ENCODE measurements around the gene SLC25A24.
"Not testable (repeated sequence)": the region's sequence is repeated elsewhere in the genome, so short reads cannot be mapped to it uniquely, and the experiment has no call there.

The SLC25A24 gene

GRCh38 chr1:108199781-108200686 is at the start of gene SLC25A24:
Gene SLC25A24, minus strand, starts transcription at chr1:108200343. Its CDS starts 205 bp downstream, at chr1:108200138.
- H3K4me3 ChIP-seq (replicated peaks; ENCODE audit: low read depth, low read length), result peak within 1 kb of the TSS; percentile 86
- TF ChIP-seq CTCF (IDR thresholded peaks at IDR 0.05; ENCODE audit: low read length, missing control alignments), result no peak
- peak; percentile 77 for DNase-seq (ENCODE audit: low read depth)

GRCh38 chr1:108243976-108244375 is 43.8 kb upstream of the SLC25A24 start, which contains the start of gene NBPF4:
Gene NBPF4, minus strand, starts transcription at chr1:108244076. Its CDS starts 315 bp downstream, at chr1:108243761.
- not testable (repeated sequence) for DNase-seq (ENCODE audit: low read depth); H3K4me3 ChIP-seq (replicated peaks; ENCODE audit: low read depth, low read length)

GRCh38 chr1:108239426-108239825 is 39.3 kb upstream of the SLC25A24 start:
- DNase-seq (ENCODE audit: low read depth); H3K4me3 ChIP-seq (replicated peaks; ENCODE audit: low read depth, low read length): not testable (repeated sequence)

GRCh38 chr1:108235308-108235707 is 35.2 kb upstream of the SLC25A24 start:
- DNase-seq (ENCODE audit: low read depth), result not testable (repeated sequence)

GRCh38 chr1:108232183-108232582 is 32.0 kb upstream of the SLC25A24 start:
- DNase-seq (ENCODE audit: low read depth); H3K4me3 ChIP-seq (replicated peaks; ENCODE audit: low read depth, low read length): not testable (repeated sequence)

More at GRCh38 chr1:108235308-108235707, 35.2 kb upstream of the SLC25A24 start:
- not testable (repeated sequence) for H3K4me3 ChIP-seq (replicated peaks; ENCODE audit: low read depth, low read length)

- not testable (repeated sequence) for DNase-seq (ENCODE audit: low read depth); H3K4me3 ChIP-seq (replicated peaks; ENCODE audit: low read depth, low read length)
Measured at GRCh38 chr1:108229976-108230375, 29.8 kb upstream of the SLC25A24 start.

- H3K4me3 ChIP-seq (replicated peaks; ENCODE audit: low read depth, low read length); DNase-seq (ENCODE audit: low read depth): not testable (repeated sequence)
Measured at GRCh38 chr1:108227772-108228171, 27.6 kb upstream of the SLC25A24 start.

GRCh38 chr1:108226855-108227254 is 26.7 kb upstream of the SLC25A24 start:
- H3K4me3 ChIP-seq (replicated peaks; ENCODE audit: low read depth, low read length); DNase-seq (ENCODE audit: low read depth): not testable (repeated sequence)

GRCh38 chr1:108223226-108223625 is 23.1 kb upstream of the SLC25A24 start:
- H3K4me3 ChIP-seq (replicated peaks; ENCODE audit: low read depth, low read length); DNase-seq (ENCODE audit: low read depth): not testable (repeated sequence)

GRCh38 chr1:108217515-108218174 is 17.5 kb upstream of the SLC25A24 start:
- DNase-seq (ENCODE audit: low read depth); H3K4me3 ChIP-seq (replicated peaks; ENCODE audit: low read depth, low read length): not testable (repeated sequence)

GRCh38 chr1:108217007-108217406 is 16.9 kb upstream of the SLC25A24 start:
- H3K4me3 ChIP-seq (replicated peaks; ENCODE audit: low read depth, low read length); DNase-seq (ENCODE audit: low read depth): not testable (repeated sequence)

- not testable (repeated sequence) for H3K4me3 ChIP-seq (replicated peaks; ENCODE audit: low read depth, low read length); DNase-seq (ENCODE audit: low read depth)
Measured at GRCh38 chr1:108216028-108216890, 16.1 kb upstream of the SLC25A24 start.
